SU-DHL-6 (cell line): Measurements from ENCODE around the gene RARB.

Experiments
- H2AFZ ChIP-seq: fragments of 200-600 bp; sonication (generic); 2 replicates; pipeline ENCODE4 v1.6.1; 2014; ENCODE audit warnings: low read depth, mild to moderate bottlenecking, moderate library complexity, mixed read lengths, antibody characterized with exemption, low read length; ENCODE audit not compliant: severe bottlenecking
- H3F3A ChIP-seq: fragments of 200-600 bp; shearing (Covaris generic); 2 replicates; pipeline ENCODE4 v1.6.0; 2016; ENCODE audit warnings: antibody characterized with exemption, mild to moderate bottlenecking; ENCODE audit not compliant: insufficient read depth
- H3K27ac ChIP-seq: fragments of 200-600 bp; sonication (generic); 2 replicates; pipeline ENCODE4 v1.5.1; 2016; ENCODE audit warnings: low read depth, mild to moderate bottlenecking, low read length, moderate library complexity, mixed read lengths
- H3K27me3 ChIP-seq: fragments of 200-600 bp; sonication (generic), shearing (Covaris generic); 2 replicates; pipeline ENCODE4 v1.6.0; 2014; ENCODE audit warnings: mild to moderate bottlenecking, low read length
- H3K36me3 ChIP-seq: fragments of 200-600 bp; sonication (generic); 2 replicates; pipeline ENCODE4 v1.6.1; 2014; ENCODE audit warnings: mild to moderate bottlenecking, low read length, mixed read lengths
- H3K4me2 ChIP-seq: fragments of 300-600, 200-600 bp; shearing (Covaris generic), sonication (generic); 2 replicates; pipeline ENCODE4 v1.6.0; 2014; ENCODE audit warnings: low read length, low read depth, mild to moderate bottlenecking; ENCODE audit not compliant: poor library complexity, severe bottlenecking
- H3K4me3 ChIP-seq: fragments of 200-600 bp; sonication (generic); 2 replicates; pipeline ENCODE4 v1.5.1; 2014; ENCODE audit warnings: antibody characterized with exemption, low read length, mild to moderate bottlenecking, mixed read lengths; ENCODE audit not compliant: insufficient read depth, poor library complexity, severe bottlenecking
- H3K79me2 ChIP-seq: fragments of 200-600 bp; sonication (generic); 2 replicates; pipeline ENCODE4 v1.6.1; 2014; ENCODE audit warnings: mild to moderate bottlenecking, low read length, moderate library complexity; ENCODE audit not compliant: insufficient read depth
- H3K9ac ChIP-seq: fragments of 200-600 bp; sonication (generic); 2 replicates; pipeline ENCODE4 v1.7.0; 2014; ENCODE audit warnings: mild to moderate bottlenecking, low read length
- H3K9me2 ChIP-seq: fragments of 200-600 bp; sonication (generic); replicated peaks from 2 replicates; pipeline ENCODE4 v1.6.1; 2014; ENCODE audit warnings: low read length; ENCODE audit not compliant: insufficient read depth
- H3K9me3 ChIP-seq: fragments of 200-600 bp; sonication (generic); 2 replicates; pipeline ENCODE4 v1.6.1; 2014; ENCODE audit warnings: low read length, mixed read lengths; ENCODE audit not compliant: insufficient read depth
- H4K20me1 ChIP-seq: fragments of 200-600 bp; sonication (generic); 2 replicates; pipeline ENCODE4 v1.6.1; 2014; ENCODE audit warnings: low read depth, mild to moderate bottlenecking, antibody characterized with exemption, low read length, moderate library complexity, mixed read lengths
- CTCF ChIP-seq: fragments of 200-600 bp; sonication (generic); IDR thresholded peaks from one replicate; pipeline ENCODE4 v1.5.1; 2017; ENCODE audit warnings: antibody characterized with exemption, mild to moderate bottlenecking, low read length, moderate library complexity; ENCODE audit not compliant: insufficient read depth, poor library complexity, severe bottlenecking
- EZH2phosphoT487 ChIP-seq: fragments of 200-600 bp; sonication (generic), shearing (Covaris generic); conservative IDR thresholded peaks from 2 replicates; pipeline ENCODE4 v1.6.1; 2018; ENCODE audit warnings: mild to moderate bottlenecking, antibody characterized with exemption, low read length, moderate library complexity, mixed read lengths

Gene RARB

GRCh38 chr3:25454005-25454927, 26.2 kb downstream of the RARB start:
- H3K4me2 ChIP-seq: no peak overlapping the region
- no peaks in the 10 kb centered on the region for H3K36me3 ChIP-seq
- no peak overlapping the region for H3K9ac ChIP-seq
- H3K9me3 ChIP-seq: no peaks in the 10 kb centered on the region
- H3F3A ChIP-seq: no peaks in the 10 kb centered on the region
- H3K4me3 ChIP-seq: no peak overlapping the region
- H4K20me1 ChIP-seq: no peaks in the 10 kb centered on the region
- no peak for TF ChIP-seq EZH2phosphoT487
- no peaks in the 10 kb centered on the region for H3K27me3 ChIP-seq
- H3K27ac ChIP-seq: no peak overlapping the region
- no peaks in the 10 kb centered on the region for H3K79me2 ChIP-seq
- no peaks in the 10 kb centered on the region for H3K9me2 ChIP-seq
- H2AFZ ChIP-seq: no peak overlapping the region

GRCh38 chr3:25455441-25456132, 27.5 kb downstream of the RARB start:
- Histone ChIP-seq H3K4me2 (no peak overlapping the region), H3K79me2 (no peaks in the 10 kb centered on the region), H3K9me3 (no peaks in the 10 kb centered on the region), H3K27me3 (no peaks in the 10 kb centered on the region), H3K9ac (no peak overlapping the region), H2AFZ (no peak overlapping the region), H3F3A (no peaks in the 10 kb centered on the region), H3K36me3 (no peaks in the 10 kb centered on the region), H4K20me1 (no peaks in the 10 kb centered on the region), H3K27ac (no peak overlapping the region), H3K4me3 (no peak overlapping the region), H3K9me2 (no peaks in the 10 kb centered on the region)
- TF ChIP-seq CTCF (no peak), EZH2phosphoT487 (no peak)

GRCh38 chr3:25456723-25457670, 28.9 kb downstream of the RARB start:
- no peaks in the 10 kb centered on the region for H3K9me2 ChIP-seq
- no peak overlapping the region for H3K4me2 ChIP-seq
- H4K20me1 ChIP-seq: no peaks in the 10 kb centered on the region
- no peaks in the 10 kb centered on the region for H3K36me3 ChIP-seq
- H3K27ac ChIP-seq: no peak overlapping the region
- H3K79me2 ChIP-seq: no peaks in the 10 kb centered on the region
- H3F3A ChIP-seq: no peaks in the 10 kb centered on the region
- no peaks in the 10 kb centered on the region for H3K9me3 ChIP-seq
- H3K27me3 ChIP-seq: no peaks in the 10 kb centered on the region
- H2AFZ ChIP-seq: no peak overlapping the region
- no peak for TF ChIP-seq EZH2phosphoT487
- TF ChIP-seq CTCF: no peak
- no peak overlapping the region for H3K4me3 ChIP-seq
- no peak overlapping the region for H3K9ac ChIP-seq
